Ovary (tissue), 9 donors: ENCODE results near the gene LRCH1. TPM values are rescaled to one million over a fixed set of nuclear protein-coding genes. Genes with fewer than 3 reads are reported as not detected.
A peak's percentile ranks its signal among the peaks of the same experiment; 100 is the strongest.

Experiments used
- DNase-seq, 5 donors: peaks; one replicate each; pipeline ENCODE4 v3.0.0-alpha.2; 2019 to 2020
- H3K27ac ChIP-seq, 2 donors: fragments of 200-600 bp; one replicate each; pipeline versions ENCODE4 v1.5.1 to v1.8.0; 2019 to 2022
- H3K27me3 ChIP-seq: fragments of 200-600 bp; one replicate; pipeline ENCODE4 v1.8.0; 2022
- H3K36me3 ChIP-seq: fragments of 200-600 bp; sonication (generic); one replicate; pipeline ENCODE4 v1.5.1; 2019
- H3K4me1 ChIP-seq: one replicate; pipeline ENCODE4 v1.8.1; 2013; ENCODE audit warnings: mild to moderate bottlenecking, moderate library complexity; ENCODE audit not compliant: insufficient read depth
- H3K4me3 ChIP-seq: fragments of 200-600 bp; sonication (generic); one replicate; pipeline ENCODE4 v1.5.1; 2017
- H3K9me3 ChIP-seq, 2 donors: fragments of 200-600 bp in 1 of 2; sonication (generic) in 1 of 2; one replicate each; pipeline versions ENCODE4 v1.5.1 to v1.8.1; 2013 to 2019; ENCODE audit warnings: mild to moderate bottlenecking in 1 of 2, moderate library complexity in 1 of 2
- EP300 ChIP-seq: sonication (generic); formaldehyde crosslinking; IDR thresholded peaks from one replicate; pipeline ENCODE4 v1.6.1; 2017; ENCODE audit warnings: antibody characterized with exemption
- POLR2A ChIP-seq: fragments of 450-650 bp; IDR thresholded peaks from one replicate; pipeline ENCODE4 v1.6.1; 2017; ENCODE audit warnings: antibody characterized with exemption, mild to moderate bottlenecking, moderate library complexity
- WGBS, 3 donors: extraction: QIAGEN DNeasy Blood & Tissue Kit in 1 of 3; methylation state at CpG; one replicate each; pipeline versions ENCODE4 v1.1.5 to v1.1.7; 2013 to 2017; 5-methylcytosine and 5-hydroxymethylcytosine counted together
- intact Hi-C, 4 donors: fragments of 100-400 bp; cut with DNase I; formaldehyde crosslinking; loops; one replicate each; pipeline versions ENCODE4 v1.11.0 to v1.15.1; 2022 to 2023
- polyA plus RNA-seq, 2 donors: library from polyadenylated mRNA; stranded (reverse); fragments of 200-250 nt in 1 of 2; fragments of 350-450 nt in 1 of 2; fragmentation: Illumina TruSeq in 1 of 2; extraction: RNeasy Lipid Tissue Mini Kit (QIAGEN cat#74804) in 1 of 2; gene quantifications; one replicate each; pipeline ENCODE4 v1.2.3, GENCODE V29; 2013 to 2014
- total RNA-seq, 7 donors: library from RNA; depleted of rRNA in 2 of 7; stranded (reverse); fragments of >200 nt in 2 of 7; fragmentation: NEBNext Ultra II Directional in 3 of 7; extraction: Animal tissue kit (Norgen Biotek cat#: 25700) in 3 of 7; gene quantifications; one replicate each; pipeline versions ENCODE4 v1.1.0 to v1.2.4, GENCODE V29; 2016 to 2023
- TF ChIP-seq, protein P1 (sequence below), 3 donors: fragments of 450-650 bp in 2 of 3; fragments of 200-600 bp in 1 of 3; IDR thresholded peaks; one replicate each; pipeline versions ENCODE4 v1.5.1 to v1.8.0; 2016 to 2022; ENCODE audit warnings: antibody characterized with exemption in 3 of 3, mild to moderate bottlenecking in 1 of 3
- donor health status: DM: no; HTN: no; CAD: no; lungs with moderate emphysema.
- donor health status: DM: no; HTN: no; CAD: no.
- donor health status: Bipolar disorder and iron deficiency.
- donor health status: DM: yes; HTN: yes; CAD: no.
- donor health status: DM: no; HTN: no; CAD: no.
- donor health status: DM: yes; HTN: yes; CAD: no.

LRCH1 gene
- total and polyA plus RNA-seq, 9 donors = 7.6 to 19.3 (median 15.8) TPM

DNA sequence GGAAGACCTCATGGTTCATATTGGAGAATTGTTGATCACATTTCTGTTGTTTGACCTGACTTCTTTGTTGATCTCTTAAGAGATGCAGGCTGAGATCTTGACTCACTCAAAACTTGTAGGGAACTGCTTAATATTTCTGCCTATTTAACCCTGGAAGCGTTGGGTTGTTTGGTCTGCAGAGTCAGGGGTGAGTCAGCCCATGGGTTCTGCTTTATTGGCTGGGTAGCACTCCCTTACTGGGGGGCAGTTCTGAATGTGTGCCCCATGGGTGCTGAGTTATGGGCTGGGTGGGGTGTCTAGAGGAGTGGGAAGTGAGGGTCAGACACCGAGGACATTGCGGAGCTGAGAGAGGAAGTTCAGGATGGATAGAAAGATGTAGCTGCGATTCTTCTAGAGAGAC lies 87.9 kb downstream of the LRCH1 start:
- H3K9me3 ChIP-seq = no peaks in the 10 kb centered on the region
- intact Hi-C loops = no loop called here
- DNase-seq = no peak
- peak overlapping the region in 1 of 2 donors; percentile 48 for H3K27ac ChIP-seq
- no peak for TF ChIP-seq POLR2A
- TF ChIP-seq, protein P1, sequence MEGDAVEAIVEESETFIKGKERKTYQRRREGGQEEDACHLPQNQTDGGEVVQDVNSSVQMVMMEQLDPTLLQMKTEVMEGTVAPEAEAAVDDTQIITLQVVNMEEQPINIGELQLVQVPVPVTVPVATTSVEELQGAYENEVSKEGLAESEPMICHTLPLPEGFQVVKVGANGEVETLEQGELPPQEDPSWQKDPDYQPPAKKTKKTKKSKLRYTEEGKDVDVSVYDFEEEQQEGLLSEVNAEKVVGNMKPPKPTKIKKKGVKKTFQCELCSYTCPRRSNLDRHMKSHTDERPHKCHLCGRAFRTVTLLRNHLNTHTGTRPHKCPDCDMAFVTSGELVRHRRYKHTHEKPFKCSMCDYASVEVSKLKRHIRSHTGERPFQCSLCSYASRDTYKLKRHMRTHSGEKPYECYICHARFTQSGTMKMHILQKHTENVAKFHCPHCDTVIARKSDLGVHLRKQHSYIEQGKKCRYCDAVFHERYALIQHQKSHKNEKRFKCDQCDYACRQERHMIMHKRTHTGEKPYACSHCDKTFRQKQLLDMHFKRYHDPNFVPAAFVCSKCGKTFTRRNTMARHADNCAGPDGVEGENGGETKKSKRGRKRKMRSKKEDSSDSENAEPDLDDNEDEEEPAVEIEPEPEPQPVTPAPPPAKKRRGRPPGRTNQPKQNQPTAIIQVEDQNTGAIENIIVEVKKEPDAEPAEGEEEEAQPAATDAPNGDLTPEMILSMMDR (IDR thresholded peaks at IDR 0.05) = no peak
- TF ChIP-seq EP300 = no peak
- WGBS, 3 donors = 81 to 90% (median 89%) methylated on average over 4 of the region's 4 CpGs
- no peak overlapping the region for H3K4me3 ChIP-seq
- no peaks in the 10 kb centered on the region for H3K36me3 ChIP-seq
- no peaks in the 10 kb centered on the region for H3K27me3 ChIP-seq
- H3K4me1 ChIP-seq = peaks cover 22% of the 10 kb centered on the region

DNA sequence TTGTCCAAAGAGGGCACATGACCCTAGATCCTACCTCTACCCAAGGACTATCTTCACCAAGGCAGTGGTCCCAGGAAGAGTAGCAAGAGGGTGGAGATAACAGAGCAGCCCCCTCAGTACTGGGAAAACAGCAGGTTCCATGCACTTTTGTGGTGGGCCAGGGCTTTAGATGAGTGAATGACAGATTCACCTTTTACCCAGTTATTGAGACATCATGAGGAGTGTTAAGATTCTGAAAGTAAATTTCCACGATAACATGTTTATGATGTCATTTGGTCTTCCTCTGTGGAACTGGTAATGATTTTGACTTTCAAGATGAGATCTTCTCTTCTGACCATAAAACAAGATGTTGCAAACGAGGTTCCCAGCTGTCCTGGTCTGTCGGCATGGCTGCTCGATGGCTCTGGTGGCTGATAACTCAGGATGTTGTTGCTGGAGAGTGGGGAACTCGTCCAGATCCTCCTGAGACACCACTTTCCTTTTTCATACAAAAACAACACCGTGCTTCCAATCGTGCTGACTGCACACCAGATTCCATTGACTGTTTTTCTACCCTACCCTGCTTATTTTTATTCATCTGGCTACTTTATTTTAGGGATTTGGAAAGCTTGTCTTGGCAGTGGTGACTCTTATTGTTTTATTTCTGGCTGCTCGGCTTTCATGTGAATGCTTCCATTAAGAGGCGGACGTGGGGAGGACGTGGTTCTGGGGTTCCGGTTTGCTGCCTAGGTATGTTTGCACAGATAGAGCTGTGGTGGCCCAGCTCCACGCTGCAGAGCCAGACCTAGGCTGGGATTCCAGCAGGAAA lies 88.5 kb downstream of the LRCH1 start:
- no peak for DNase-seq
- TF ChIP-seq, protein P1 (IDR thresholded peaks at IDR 0.05) = no peak
- TF ChIP-seq EP300 = no peak
- TF ChIP-seq POLR2A = no peak
- Histone ChIP-seq H3K9me3 (no peaks in the 10 kb centered on the region), H3K27ac (peak overlapping the region in 1 of 2 donors; percentile 48), H3K36me3 (no peaks in the 10 kb centered on the region), H3K4me3 (peak overlapping the region; percentile 2), H3K27me3 (no peaks in the 10 kb centered on the region), H3K4me1 (peaks cover 22% of the 10 kb centered on the region)
- WGBS, 3 donors = 11 to 33% (median 14%) methylated on average over 13 of the region's 13 CpGs
- intact Hi-C loops = no loop called here

DNA sequence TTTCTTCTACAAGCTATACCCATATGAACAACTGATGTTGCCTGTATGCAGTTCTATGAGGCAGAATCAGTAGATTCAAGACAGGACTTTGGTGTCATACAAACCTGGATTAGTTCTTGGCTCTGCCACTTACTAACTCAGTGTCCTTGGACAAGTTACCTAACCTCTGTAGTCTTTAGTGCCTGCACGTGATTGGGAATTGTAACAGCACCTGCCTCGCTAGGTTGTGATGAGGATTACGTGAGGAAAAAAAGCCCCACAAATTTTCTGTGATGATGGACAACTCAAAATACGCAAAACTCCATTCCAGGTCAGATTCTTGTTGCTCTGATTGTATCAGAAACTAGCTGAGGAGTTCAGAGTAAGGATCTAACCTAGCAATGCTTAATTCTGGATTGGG lies 89.3 kb downstream of the LRCH1 start:
- Histone ChIP-seq H3K36me3 (no peaks in the 10 kb centered on the region), H3K4me1 (peaks cover 22% of the 10 kb centered on the region), H3K27me3 (no peaks in the 10 kb centered on the region), H3K4me3 (no peak overlapping the region), H3K27ac (peak overlapping the region in 1 of 2 donors; percentile 48), H3K9me3 (no peaks in the 10 kb centered on the region)
- TF ChIP-seq EP300 (no peak), POLR2A (no peak)
- TF ChIP-seq, protein P1 (IDR thresholded peaks at IDR 0.05) = no peak
- WGBS, 3 donors = 92 to 96% (median 96%) methylated on average over 4 of the region's 4 CpGs
- intact Hi-C loops = no loop called here
- DNase-seq = no peak

DNA sequence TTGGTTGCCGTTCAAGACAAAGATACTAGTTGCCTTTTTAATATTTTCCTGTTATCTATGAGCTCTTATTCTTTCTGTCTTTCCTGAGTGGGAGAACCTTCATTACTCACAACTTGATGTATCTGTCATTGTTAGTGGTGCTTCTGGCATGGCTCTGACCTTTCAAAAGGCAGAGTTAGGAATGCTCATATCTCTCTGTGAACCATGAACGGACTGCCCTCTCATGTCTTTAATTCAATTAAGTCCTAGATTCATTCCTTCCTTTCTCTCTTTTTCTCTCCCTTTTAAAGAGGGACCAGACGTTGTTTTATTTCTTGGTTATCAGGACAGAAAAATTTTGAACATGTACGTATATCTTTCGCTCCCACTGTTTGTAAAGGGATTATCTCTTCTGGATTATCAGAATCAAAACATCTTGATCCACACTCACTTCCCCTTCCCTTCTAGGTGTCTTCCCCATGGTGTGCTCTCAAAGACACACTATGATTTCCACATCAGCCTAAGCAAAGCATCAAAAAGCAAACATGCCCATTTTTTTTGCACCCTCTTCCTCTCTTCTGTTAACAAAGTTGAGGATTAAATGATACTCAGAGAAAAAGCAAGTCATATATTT lies 90.3 kb downstream of the LRCH1 start:
- TF ChIP-seq EP300 (no peak), POLR2A (no peak)
- TF ChIP-seq, protein P1 (IDR thresholded peaks at IDR 0.05) = no peak
- no peaks in the 10 kb centered on the region for H3K36me3 ChIP-seq
- H3K27ac ChIP-seq = no peak overlapping the region
- H3K9me3 ChIP-seq = no peaks in the 10 kb centered on the region
- 59 to 70% (median 60%) methylated on average over 5 of the region's 5 CpGs for WGBS, 3 donors
- DNase-seq = no peak
- no peak overlapping the region for H3K4me3 ChIP-seq
- intact Hi-C loops = no loop called here
- no peaks in the 10 kb centered on the region for H3K27me3 ChIP-seq
- H3K4me1 ChIP-seq = peaks cover 22% of the 10 kb centered on the region
